Loucy (cell line): ENCODE results near the gene UNK.

Experiments used
- CTCF ChIP-seq: fragments of 200-600 bp; sonication (generic); conservative IDR thresholded peaks from 2 replicates; pipeline ENCODE4 v1.5.1; 2014; ENCODE audit warnings: mild to moderate bottlenecking, antibody characterized with exemption, low read length
- EZH2phosphoT487 ChIP-seq: fragments of 200-600 bp; IDR thresholded peaks from 2 replicates; pipeline ENCODE4 v1.6.1; 2018; ENCODE audit warnings: antibody characterized with exemption, mild to moderate bottlenecking, moderate library complexity, borderline replicate concordance

GRCh38 chr17:75769536-75769935, 15.1 kb upstream of the UNK start:
- TF ChIP-seq CTCF (no peak), EZH2phosphoT487 (no peak)
